ENCODE results near the gene GRID1.

- TF ChIP-seq BACH1 (tag; IDR thresholded peaks at IDR 0.05): no peak
- no peak for TF ChIP-seq ZC3H4 (CRISPR knock-in tag; IDR thresholded peaks at IDR 0.05; ENCODE audit: borderline replicate concordance)
- TF ChIP-seq CTCF (IDR thresholded peaks at IDR 0.05 in 2 of 3, conservative IDR thresholded peaks at IDR 0.05 in 1 of 3; ENCODE audit: insufficient read depth in 2 of 3, low read depth in 1 of 3, low read length in 3 of 3): peak; percentile 47 to 69 (median 53)
- no peak for TF ChIP-seq ZBTB43 (CRISPR knock-in tag; IDR thresholded peaks at IDR 0.05)
- no peak for TF ChIP-seq TFE3 (CRISPR knock-in tag; IDR thresholded peaks at IDR 0.05)
- no peak for TF ChIP-seq PTTG1 (tag; IDR thresholded peaks at IDR 0.05; ENCODE audit: low read depth)
- TF ChIP-seq EP300 (IDR thresholded peaks at IDR 0.05; ENCODE audit: low read length): no peak
- no peak for TF ChIP-seq ZBTB49 (CRISPR knock-in tag; IDR thresholded peaks at IDR 0.05; ENCODE audit: borderline replicate concordance)
- TF ChIP-seq MAFK (IDR thresholded peaks at IDR 0.05; ENCODE audit: low read length): no peak
- no peak for TF ChIP-seq RFX1 (IDR thresholded peaks at IDR 0.05)
- TF ChIP-seq SMARCE1 (IDR thresholded peaks at IDR 0.05): no peak
- no peak for TF ChIP-seq PRMT5 (CRISPR knock-in tag; IDR thresholded peaks at IDR 0.05)
Observed at GRCh38 chr10:85786401-85786899, 580.1 kb downstream of the GRID1 start.
